ENCODE measurements around the gene DHFR. TPM values are rescaled to one million over a fixed set of nuclear protein-coding genes. Genes with fewer than 3 reads are reported as not detected.

The DHFR gene
- total RNA-seq, 1 donor from 2014 or later, result 45.4 TPM

DNA sequence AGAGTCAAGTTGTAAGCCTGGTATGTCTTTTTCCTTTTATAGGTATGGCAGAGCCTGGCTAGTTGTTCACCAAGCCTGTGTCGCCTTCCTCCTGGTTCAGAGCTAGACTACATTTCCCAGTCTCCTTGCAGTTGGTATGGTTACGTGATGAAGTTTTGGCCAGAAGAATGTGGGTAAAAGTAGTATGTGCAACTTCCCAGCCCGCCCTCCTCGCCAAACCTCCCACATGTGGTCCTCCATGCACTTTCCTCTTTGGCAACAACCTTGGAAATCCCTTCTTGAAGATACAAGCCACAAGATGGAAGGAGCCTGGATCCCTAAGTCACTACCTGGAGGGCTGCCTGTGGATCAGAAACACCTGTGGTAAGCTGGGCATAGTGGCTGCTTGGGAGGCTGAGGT lies 36.3 kb downstream of the DHFR start:
- no peak for DNase-seq (ENCODE audit: low spot score, unreplicated experiment)
- Mint-ChIP-seq H3K27ac (no peak overlapping the region), H3K4me1 (ENCODE audit: low read depth) (no peaks in the 10 kb centered on the region), H3K4me3 (ENCODE audit: low read depth) (no peak overlapping the region), H3K36me3 (ENCODE audit: insufficient read depth) (peaks cover 3% of the 10 kb centered on the region), H3K27me3 (no peaks in the 10 kb centered on the region), H3K9me3 (ENCODE audit: low read depth) (no peaks in the 10 kb centered on the region)
- TF ChIP-seq, protein P1, sequence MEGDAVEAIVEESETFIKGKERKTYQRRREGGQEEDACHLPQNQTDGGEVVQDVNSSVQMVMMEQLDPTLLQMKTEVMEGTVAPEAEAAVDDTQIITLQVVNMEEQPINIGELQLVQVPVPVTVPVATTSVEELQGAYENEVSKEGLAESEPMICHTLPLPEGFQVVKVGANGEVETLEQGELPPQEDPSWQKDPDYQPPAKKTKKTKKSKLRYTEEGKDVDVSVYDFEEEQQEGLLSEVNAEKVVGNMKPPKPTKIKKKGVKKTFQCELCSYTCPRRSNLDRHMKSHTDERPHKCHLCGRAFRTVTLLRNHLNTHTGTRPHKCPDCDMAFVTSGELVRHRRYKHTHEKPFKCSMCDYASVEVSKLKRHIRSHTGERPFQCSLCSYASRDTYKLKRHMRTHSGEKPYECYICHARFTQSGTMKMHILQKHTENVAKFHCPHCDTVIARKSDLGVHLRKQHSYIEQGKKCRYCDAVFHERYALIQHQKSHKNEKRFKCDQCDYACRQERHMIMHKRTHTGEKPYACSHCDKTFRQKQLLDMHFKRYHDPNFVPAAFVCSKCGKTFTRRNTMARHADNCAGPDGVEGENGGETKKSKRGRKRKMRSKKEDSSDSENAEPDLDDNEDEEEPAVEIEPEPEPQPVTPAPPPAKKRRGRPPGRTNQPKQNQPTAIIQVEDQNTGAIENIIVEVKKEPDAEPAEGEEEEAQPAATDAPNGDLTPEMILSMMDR (IDR thresholded peaks at IDR 0.05; ENCODE audit: unreplicated experiment), result no peak

DNA sequence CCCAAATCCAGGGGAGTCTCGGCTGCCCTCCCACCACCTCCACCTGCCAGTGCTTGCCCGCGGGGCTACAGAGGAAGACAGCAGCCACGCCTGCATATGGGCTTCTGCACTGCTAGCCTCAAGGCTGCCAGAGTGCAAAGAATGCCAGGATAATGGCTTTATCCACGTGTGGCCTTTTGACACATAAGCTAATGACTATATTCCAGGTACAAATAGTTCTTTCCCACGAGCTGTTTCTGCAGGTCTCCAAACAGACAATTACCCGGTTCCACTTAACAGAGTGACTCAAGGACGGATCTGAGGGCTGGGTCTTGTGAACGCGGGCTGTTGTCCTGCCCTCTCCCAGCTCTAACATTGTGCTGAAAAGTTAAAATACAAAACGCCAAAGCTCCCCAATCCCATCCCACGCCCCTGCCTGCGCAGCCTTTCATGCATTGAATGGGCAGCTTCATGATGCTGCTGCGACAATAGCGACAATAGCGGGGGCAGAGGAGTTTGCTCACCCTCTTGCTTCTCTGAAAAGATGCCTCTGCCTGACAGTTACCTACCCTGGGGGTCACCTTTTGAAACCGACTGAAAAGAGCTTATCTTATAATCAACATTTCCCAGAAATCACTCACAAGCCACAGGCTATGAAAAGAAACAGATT lies 39.4 kb downstream of the DHFR start:
- no peak overlapping the region for H3K27ac Mint-ChIP-seq
- no peak for DNase-seq (ENCODE audit: low spot score, unreplicated experiment)
- TF ChIP-seq, protein P1 (IDR thresholded peaks at IDR 0.05; ENCODE audit: unreplicated experiment), result no peak
- H3K9me3 Mint-ChIP-seq (ENCODE audit: low read depth), result peaks cover 3% of the 10 kb centered on the region
- no peak overlapping the region for H3K4me3 Mint-ChIP-seq (ENCODE audit: low read depth)
- H3K4me1 Mint-ChIP-seq (ENCODE audit: low read depth), result no peaks in the 10 kb centered on the region
- no peaks in the 10 kb centered on the region for H3K36me3 Mint-ChIP-seq (ENCODE audit: insufficient read depth)
- H3K27me3 Mint-ChIP-seq, result no peaks in the 10 kb centered on the region

DNA sequence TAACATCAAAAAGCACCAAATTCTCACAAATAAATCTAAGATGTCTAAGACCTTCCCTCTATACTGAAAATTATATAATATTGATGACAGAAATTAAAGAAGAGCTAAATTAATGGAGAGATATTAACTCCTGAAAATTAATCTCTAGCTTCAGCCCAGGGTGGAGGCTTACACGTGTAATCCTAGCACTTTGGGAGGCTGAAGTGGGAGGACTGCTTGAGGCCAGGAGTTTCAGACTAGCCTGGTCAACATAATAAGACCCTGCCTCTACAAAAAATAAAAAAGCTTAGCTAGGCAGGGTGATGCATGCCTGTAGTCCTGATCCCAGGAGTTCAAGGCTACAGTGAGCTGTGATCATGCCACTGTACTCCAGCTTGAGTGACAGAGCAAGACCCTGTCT lies 45.1 kb downstream of the DHFR start:
- H3K27me3 Mint-ChIP-seq, result no peaks in the 10 kb centered on the region
- no peaks in the 10 kb centered on the region for H3K36me3 Mint-ChIP-seq (ENCODE audit: insufficient read depth)
- H3K9me3 Mint-ChIP-seq (ENCODE audit: low read depth), result peaks cover 3% of the 10 kb centered on the region
- no peak for DNase-seq (ENCODE audit: low spot score, unreplicated experiment)
- TF ChIP-seq, protein P1 (IDR thresholded peaks at IDR 0.05; ENCODE audit: unreplicated experiment), result no peak
- no peak overlapping the region for H3K4me3 Mint-ChIP-seq (ENCODE audit: low read depth)
- no peaks in the 10 kb centered on the region for H3K4me1 Mint-ChIP-seq (ENCODE audit: low read depth)
- no peak overlapping the region for H3K27ac Mint-ChIP-seq

DNA sequence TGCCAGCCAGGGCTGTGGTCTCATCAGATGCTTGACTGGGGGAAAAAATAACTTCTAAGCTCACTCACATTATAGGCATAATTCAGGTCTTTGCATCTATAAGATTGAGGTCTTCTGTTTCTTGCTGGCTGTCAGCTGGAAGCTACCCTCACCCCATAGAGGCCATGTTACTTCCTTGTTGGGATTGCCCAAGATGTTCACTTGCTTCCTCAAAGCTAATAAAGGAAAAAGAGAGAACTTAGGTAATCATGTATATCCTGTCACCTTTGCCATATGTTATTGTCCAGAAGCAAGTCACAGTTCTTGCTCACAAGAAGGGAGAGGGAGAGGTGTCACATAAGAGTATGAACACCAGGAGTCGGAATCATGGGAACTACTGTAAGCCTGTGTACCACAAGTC lies 46.1 kb downstream of the DHFR start:
- no peaks in the 10 kb centered on the region for H3K36me3 Mint-ChIP-seq (ENCODE audit: insufficient read depth)
- H3K4me3 Mint-ChIP-seq (ENCODE audit: low read depth), result no peak overlapping the region
- no peak overlapping the region for H3K27ac Mint-ChIP-seq
- TF ChIP-seq, protein P1 (IDR thresholded peaks at IDR 0.05; ENCODE audit: unreplicated experiment), result no peak
- H3K27me3 Mint-ChIP-seq, result no peaks in the 10 kb centered on the region
- H3K4me1 Mint-ChIP-seq (ENCODE audit: low read depth), result no peaks in the 10 kb centered on the region
- H3K9me3 Mint-ChIP-seq (ENCODE audit: low read depth), result peaks cover 3% of the 10 kb centered on the region
- no peak for DNase-seq (ENCODE audit: low spot score, unreplicated experiment)

DNA sequence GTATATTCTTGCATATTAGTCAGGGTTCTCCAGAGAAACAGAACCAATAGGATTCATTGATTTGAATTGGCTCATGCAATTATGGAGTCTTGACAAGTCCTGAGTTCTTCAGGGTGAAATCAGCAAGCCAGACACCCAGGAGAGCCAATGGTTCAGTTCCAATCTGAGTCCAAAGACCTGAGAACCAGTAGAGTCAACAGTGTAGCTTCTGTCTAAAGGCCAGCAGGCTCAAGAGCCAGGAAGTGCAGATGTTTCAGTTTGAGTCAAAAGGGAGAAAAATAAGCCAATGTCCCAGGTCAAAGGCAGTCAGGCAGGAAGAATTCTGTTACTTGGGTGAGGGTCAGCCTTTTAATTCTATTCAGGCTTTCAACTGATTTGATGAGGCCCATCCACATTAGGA lies 47.0 kb downstream of the DHFR start:
- Mint-ChIP-seq H3K9me3 (ENCODE audit: low read depth) (peaks cover 3% of the 10 kb centered on the region), H3K27me3 (no peaks in the 10 kb centered on the region), H3K4me3 (ENCODE audit: low read depth) (no peak overlapping the region), H3K36me3 (ENCODE audit: insufficient read depth) (no peaks in the 10 kb centered on the region), H3K4me1 (ENCODE audit: low read depth) (no peaks in the 10 kb centered on the region), H3K27ac (no peak overlapping the region)
- DNase-seq (ENCODE audit: low spot score, unreplicated experiment), result no peak
- TF ChIP-seq, protein P1 (IDR thresholded peaks at IDR 0.05; ENCODE audit: unreplicated experiment), result no peak

Data from progenitor cell of endocrine pancreas (in vitro differentiated cells).